BJ (cell line): Measurements from ENCODE around the gene SPRYD3. TPM values are rescaled to one million over a fixed set of nuclear protein-coding genes. Genes with fewer than 3 reads are reported as not detected.

Source experiments
- CTCF ChIA-PET: fragments of 350-600 bp; formaldehyde crosslinking; extraction: SDS; loops from one replicate; lab custom pipeline; 2021; ENCODE audit warnings: antibody characterized with exemption, inconsistent platforms; lab: Yijun Ruan, JAX
- POLR2A ChIA-PET: fragments of 300-600 bp; sonication (Branson Sonifier 250); formaldehyde crosslinking; extraction: SDS; loops from one replicate; lab custom pipeline; 2021; ENCODE audit warnings: antibody characterized with exemption; lab: Charles Lee
- DNase-seq: peaks from one replicate; pipeline ENCODE4 v3.0.0-alpha.2; 2011; ENCODE audit warnings: low read depth
- H3K27me3 ChIP-seq: 2 replicates; pipeline ENCODE4 v1.6.0; 2011; ENCODE audit warnings: low read length; ENCODE audit not compliant: control insufficient read depth, insufficient read depth
- H3K36me3 ChIP-seq: 2 replicates; pipeline ENCODE4 v1.5.1; 2011; ENCODE audit warnings: low read length; ENCODE audit not compliant: control insufficient read depth, insufficient read depth
- H3K4me3 ChIP-seq: 2 replicates; pipeline ENCODE4 v1.5.1; 2011; ENCODE audit warnings: low read depth, mild to moderate bottlenecking, control low read depth, low read length
- CTCF ChIP-seq: IDR thresholded peaks from 2 replicates; pipeline ENCODE4 v1.5.1; 2011; ENCODE audit warnings: low read depth, mild to moderate bottlenecking, control low read depth, inconsistent platforms, low read length, moderate library complexity; ENCODE audit not compliant: insufficient read depth
- polyA plus RNA-seq: library from polyadenylated mRNA; depleted of rRNA; stranded (reverse); fragments of >200 nt; gene quantifications from 2 replicates; pipeline ENCODE4 v1.2.3, GENCODE V29; 2011

The SPRYD3 gene
- polyA plus RNA-seq, 1 experiment: 48.0 TPM

DNA sequence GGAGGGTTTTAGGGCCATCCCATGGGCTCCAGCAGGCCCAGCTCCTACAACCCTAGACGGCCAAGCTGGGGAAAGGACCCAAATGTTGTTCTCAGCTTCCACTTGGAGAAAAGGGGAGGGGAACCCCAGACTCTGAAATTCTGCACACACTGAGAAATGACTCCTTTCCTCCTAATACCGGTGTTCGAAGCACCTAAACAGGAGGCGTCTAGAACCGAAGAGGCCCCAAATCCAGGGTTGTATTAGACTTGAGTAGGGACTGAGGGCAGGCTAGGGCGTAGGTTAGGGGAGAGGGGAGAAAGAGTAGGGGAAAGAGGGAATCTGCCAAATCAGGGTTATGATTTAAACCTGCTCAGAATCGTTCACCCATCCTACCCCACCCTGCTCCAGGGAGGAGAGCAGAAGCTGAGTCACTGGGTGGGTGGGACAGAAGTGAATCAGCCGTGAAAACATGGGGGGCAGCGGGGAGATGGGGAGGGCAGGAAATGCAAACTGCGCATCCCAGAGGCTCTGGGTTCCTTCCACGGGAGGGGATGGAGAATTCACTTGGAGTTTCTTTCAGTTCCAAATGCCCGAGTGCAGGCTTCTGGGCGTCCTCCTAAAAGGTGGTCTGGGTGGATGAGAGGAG lies 19.3 kb upstream of the SPRYD3 start:
- ChIA-PET POLR2A (interaction anchor here (0.6 to 1.8 kb wide), 3 partner anchors 17 to 38 kb away, joined by 5 to 17 read pairs (median 6); no protein-coding TSS in a partner anchor), CTCF (interaction anchor here (0.6 to 15.7 kb wide), 22 partner anchors 11 to 224 kb away, joined by 3 to 416 read pairs (median 5); partner anchors contain the start of genes SPRYD3 and TNS2)
- H3K27me3 ChIP-seq: no peaks in the 10 kb centered on the region
- no peak for DNase-seq
- TF ChIP-seq CTCF: no peak
- peaks cover 8% of the 10 kb centered on the region for H3K36me3 ChIP-seq
- peak overlapping the region; percentile 81 for H3K4me3 ChIP-seq

DNA sequence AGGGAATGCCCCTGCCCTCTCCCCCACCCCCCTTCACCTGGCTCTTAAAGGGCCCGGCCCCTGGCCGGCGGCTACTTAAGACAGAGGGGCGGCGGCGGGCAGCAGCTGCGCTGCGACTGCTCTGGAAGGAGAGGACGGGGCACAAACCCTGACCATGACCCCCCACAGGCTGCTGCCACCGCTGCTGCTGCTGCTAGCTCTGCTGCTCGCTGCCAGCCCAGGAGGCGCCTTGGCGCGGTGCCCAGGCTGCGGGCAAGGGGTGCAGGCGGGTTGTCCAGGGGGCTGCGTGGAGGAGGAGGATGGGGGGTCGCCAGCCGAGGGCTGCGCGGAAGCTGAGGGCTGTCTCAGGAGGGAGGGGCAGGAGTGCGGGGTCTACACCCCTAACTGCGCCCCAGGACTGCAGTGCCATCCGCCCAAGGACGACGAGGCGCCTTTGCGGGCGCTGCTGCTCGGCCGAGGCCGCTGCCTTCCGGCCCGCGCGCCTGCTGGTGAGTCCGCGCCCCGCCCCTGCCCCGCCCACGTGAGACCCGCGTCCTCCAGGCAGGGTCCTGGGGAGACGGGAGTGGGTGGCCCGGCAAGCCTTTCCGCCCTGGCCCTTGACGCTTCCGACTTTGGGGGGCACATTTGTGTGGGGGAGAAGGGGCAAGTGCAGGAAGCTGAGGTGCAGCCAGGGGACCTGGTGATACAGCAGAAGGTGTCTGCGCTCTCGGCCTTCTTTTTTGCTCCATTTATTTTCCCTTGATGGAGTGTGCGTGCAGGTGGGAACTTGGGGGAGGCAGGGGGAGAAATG lies 18.6 kb upstream of the SPRYD3 start, which contains the start of gene IGFBP6:
IGFBP6 (plus strand) TSS at position 104 of the 790 bp plus-strand sequence; CDS start at position 155, 51 bp downstream.
- peaks cover 8% of the 10 kb centered on the region for H3K36me3 ChIP-seq
- CTCF ChIA-PET: interaction anchor here (0.9 to 15.7 kb wide), 10 partner anchors 18 to 224 kb away, joined by 3 to 416 read pairs (median 4); partner anchors contain the start of gene SPRYD3
- no peak for TF ChIP-seq CTCF
- H3K4me3 ChIP-seq: peak within 1 kb of the TSS; percentile 81
- POLR2A ChIA-PET: interaction anchor here (0.6 to 1.8 kb wide), 6 partner anchors 13 to 37 kb away, joined by 3 to 17 read pairs (median 5); partner anchors contain the start of gene SPRYD3
- no peak for DNase-seq
- no peaks in the 10 kb centered on the region for H3K27me3 ChIP-seq

DNA sequence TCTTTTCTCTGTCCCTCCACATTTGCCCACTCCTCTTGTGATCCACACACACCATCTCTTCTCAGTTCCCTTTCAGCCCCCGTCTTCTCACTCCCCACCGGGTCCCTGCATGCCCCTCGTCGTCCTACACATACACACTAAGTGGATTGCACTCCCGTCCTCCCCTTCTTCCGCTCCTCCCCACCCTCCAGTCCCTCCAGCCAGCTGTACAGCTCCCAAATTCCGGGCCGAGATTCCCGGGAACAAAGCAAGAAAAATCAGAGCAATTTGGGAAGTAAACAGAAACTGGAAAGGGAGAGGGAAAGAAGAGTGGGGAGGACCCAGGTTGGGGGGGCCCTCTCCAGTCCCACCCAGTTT lies 18.0 kb upstream of the SPRYD3 start:
- ChIA-PET POLR2A (interaction anchor here (0.6 to 1.0 kb wide), 4 partner anchors 14 to 816 kb away, joined by 3 to 5 read pairs (median 4); partner anchors contain the start of gene SPRYD3), CTCF (interaction anchor here (0.6 to 15.7 kb wide), 6 partner anchors 18 to 224 kb away, joined by 3 to 416 read pairs (median 16); partner anchors contain the start of gene SPRYD3)
- Histone ChIP-seq H3K36me3 (peaks cover 7% of the 10 kb centered on the region), H3K27me3 (no peaks in the 10 kb centered on the region), H3K4me3 (peak overlapping the region; percentile 81)
- DNase-seq: no peak
- TF ChIP-seq CTCF: no peak

DNA sequence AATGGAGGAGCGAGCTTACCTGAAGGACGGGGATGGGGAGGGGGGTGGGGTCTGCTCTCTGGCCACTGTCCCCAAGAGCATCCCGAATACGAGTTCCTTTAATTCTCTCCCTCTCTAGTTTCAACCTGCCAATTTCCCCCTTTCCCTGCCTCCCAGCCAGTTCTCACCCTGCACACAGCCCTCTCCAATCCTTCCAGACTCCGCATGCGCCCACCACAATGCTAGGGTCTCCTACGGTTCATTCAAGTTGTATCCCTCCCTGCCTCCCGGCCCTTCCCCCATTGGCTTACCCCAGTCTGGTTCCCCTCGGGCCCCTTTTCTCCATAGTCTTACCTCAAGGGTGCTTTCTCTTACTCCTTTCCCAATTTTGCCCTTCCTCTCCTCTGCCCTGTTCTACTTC lies 17.6 kb upstream of the SPRYD3 start:
- ChIA-PET POLR2A (interaction anchor here (0.6 to 1.1 kb wide), 4 partner anchors 16 to 816 kb away, joined by 3 to 5 read pairs (median 4); partner anchors contain the start of gene SPRYD3), CTCF (interaction anchor here (0.6 to 15.7 kb wide), 6 partner anchors 17 to 224 kb away, joined by 3 to 416 read pairs (median 18); partner anchors contain the start of gene SPRYD3)
- Histone ChIP-seq H3K27me3 (no peaks in the 10 kb centered on the region), H3K36me3 (peaks cover 5% of the 10 kb centered on the region), H3K4me3 (peak overlapping the region; percentile 81)
- DNase-seq: no peak
- no peak for TF ChIP-seq CTCF
